NCI-H446 (cell line): ENCODE results near the gene KRTCAP3.
A peak's percentile ranks its signal among the peaks of the same experiment; 100 is the strongest.

Experiments used
- DNase-seq, 2 experiments: peaks; one replicate each; lab custom pipeline; 2025; lab: John Stamatoyannopoulos, UW

KRTCAP3 gene

GRCh38 chr2:27441226-27441926, 805 bp upstream of the KRTCAP3 start:
- DNase-seq = no peak

- DNase-seq = no peak
These were observed 720 bp downstream of the KRTCAP3 start for GRCh38 chr2:27442920-27443282.

DNA sequence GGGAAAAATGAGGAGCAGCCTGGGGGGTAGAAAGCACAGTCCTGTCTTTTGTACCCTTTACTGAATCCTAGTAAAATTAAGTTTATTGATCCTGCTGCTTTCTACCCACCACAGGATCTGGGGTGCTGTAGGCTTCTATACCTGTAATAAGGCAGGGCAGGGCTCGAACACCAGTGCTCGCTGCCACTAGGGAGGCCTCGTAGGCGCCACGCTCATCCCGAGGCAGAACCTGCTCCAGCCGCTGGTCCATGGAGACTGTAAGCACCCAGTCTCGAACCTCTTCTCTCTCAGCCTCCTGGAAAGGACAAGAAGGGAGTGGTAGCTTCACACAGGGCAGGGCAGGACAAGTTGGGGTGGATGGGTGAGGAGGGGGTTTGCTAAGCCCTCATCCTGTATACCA, 3.0 kb downstream of the KRTCAP3 start:
- DNase-seq = no peak

- DNase-seq = no peak
These were observed 3.4 kb downstream of the KRTCAP3 start for GRCh38 chr2:27445615-27446014.

GRCh38 chr2:27446057-27446456, 3.9 kb downstream of the KRTCAP3 start:
- DNase-seq = no peak

DNA sequence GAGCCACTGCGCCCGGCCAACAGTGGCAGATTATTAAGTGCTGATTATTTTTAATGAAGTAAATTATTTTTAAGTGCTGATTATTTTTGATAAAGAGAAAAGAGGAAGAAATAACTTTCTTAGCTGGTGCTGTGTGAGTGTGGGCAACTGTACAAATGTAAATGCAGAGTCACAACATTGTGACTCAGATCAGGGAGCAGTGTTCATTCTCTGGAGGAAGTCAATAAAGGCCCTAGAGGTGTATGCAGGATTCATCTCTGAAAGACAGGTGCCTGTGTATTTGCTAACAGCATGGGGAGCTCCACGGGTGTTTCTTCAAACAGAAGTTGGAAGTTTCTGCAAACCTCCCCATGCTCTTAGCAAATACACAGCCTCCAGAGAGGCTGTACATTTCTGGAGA, 6.2 kb downstream of the KRTCAP3 start:
- no peak for DNase-seq

- no peak for DNase-seq
These were observed 8.9 kb downstream of the KRTCAP3 start for GRCh38 chr2:27451095-27451494.

DNA sequence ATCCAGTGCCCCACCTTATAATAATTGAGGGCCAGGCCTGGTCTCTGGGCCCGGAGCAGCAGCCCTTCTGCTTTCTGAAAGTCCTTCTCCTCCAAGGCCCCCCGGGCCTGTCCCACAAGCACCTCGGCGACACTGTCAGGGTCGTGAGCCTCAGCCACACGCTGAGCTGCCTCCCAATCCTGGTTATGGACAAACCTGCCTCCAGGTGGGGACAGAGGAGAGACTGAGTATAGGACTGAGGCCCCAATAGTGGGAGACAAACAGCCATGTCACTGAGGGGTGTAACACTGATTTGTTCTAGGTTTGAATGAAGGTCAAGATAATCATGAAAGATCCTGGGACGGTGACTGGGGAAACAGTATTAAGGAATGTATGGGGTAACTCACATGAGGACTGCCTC, 11.8 kb downstream of the KRTCAP3 start:
- no peak for DNase-seq

DNA sequence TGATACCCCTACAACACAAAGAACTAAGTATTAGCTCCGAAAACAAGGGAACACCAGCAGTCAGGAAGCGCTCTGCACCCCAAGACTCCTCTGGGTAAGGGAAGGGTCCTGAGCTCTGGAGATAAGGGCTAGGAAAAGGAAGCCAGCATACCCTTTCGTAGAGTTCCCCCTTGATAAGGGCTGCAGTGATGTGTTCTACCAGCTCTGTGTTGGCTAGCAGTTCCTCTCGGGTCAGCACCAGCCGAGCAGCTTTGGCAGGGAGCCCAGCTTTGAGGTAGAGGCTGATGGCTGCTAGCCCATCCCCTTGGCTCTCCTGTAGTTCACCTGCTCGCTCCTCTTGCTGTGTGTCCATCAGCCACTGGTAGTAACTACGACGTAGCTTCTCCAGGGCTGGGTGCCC, 18.9 kb downstream of the KRTCAP3 start:
- DNase-seq = no peak

- no peak for DNase-seq
These were observed 22.3 kb downstream of the KRTCAP3 start for GRCh38 chr2:27464443-27464842.

DNA sequence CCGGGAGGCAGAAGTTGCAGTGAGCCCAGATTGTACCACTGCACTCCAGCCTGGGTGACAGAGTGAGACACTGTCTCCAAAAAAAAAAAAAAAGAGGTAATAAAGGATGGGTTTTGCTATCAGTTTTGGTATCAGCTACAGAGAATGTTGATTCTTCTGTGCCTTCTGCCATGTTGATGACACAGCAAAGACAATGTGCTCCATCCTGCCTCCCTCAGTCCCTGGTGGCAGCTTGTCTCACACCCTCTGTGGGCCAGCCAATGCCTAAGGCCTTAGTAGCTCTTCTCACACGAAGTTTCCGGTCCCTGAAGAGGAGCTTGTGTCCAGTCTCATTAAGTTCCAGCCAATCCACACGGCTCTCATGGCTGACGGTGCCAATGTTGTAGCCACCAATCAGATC, 29.8 kb downstream of the KRTCAP3 start:
- no peak for DNase-seq

GRCh38 chr2:27485496-27485895, 43.3 kb downstream of the KRTCAP3 start:
- DNase-seq = no peak

DNA sequence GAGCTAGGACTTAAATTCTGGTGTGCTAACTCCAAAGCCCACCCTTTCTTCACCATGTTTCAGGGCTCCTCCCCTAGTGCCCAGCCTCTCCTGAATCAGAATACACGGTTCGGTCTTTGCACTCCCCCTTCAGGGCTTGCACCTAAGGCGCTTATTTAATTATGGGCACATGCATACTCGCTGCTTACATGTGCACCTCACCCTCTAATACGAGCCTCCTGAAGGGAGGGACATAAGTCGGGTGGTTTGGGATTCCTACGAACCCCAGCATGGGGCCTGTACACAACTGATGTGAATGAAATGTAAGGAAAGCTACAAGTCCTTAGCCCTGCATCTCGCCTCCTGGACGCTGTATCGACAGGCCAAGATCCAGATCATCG, 46.9 kb downstream of the KRTCAP3 start:
- DNase-seq = peak in 1 of 2 experiments; percentile 41

DNA sequence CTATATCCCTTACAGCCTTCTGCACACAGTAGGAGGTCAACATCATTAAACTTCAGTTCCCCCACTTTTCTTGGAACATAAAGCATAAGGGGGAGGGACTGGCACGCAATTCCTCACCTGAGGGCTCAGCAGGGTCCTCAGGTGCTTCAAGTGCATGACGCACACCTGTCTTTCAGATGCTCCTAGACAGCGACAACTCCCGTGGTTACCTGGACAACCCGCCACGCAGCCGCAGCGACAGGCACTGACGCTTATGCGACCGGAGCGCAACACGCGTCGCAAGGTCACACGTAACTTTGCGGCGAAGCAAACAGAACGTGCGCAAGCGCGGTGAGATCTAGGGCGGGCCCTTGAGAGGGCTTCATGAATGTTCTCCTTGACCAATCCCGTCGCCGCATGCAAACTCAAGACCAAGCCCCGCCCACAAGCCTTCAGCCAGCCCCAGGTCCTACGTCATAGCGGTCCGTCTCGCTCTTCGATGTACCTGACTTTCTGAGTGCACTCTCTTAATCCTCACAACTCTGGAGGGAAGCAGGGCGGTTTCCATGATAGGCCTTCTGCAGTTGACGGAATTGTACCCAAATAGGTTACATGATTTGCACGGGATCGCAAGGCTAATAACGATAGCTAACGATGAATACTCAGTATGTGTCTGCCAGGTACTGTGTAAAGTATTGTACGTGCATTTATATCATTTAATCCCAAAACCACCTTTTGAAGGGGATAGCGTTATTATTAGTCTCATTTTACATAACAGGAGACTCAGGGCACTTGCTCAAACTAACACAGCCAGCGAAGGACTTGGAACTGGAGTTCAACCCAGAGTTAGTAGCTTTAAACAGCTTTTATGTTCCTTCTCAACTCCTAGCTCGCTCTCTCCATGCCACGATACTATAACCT, 47.6 kb downstream of the KRTCAP3 start, which contains the start of gene IFT172:
TSS of gene IFT172 (minus strand) at position 246 of the 900 bp plus-strand sequence. CDS start at position 156, 90 bp downstream.
- peak; percentile 98 to 99 for DNase-seq

- DNase-seq = no peak
These were observed 50.4 kb downstream of the KRTCAP3 start for GRCh38 chr2:27492557-27492956.

GRCh38 chr2:27493948-27494283, 51.7 kb downstream of the KRTCAP3 start:
- no peak for DNase-seq
